GM18951 (cell line): ENCODE data around the gene GPHA2.

Experiments
- POLR2A ChIP-seq: IDR thresholded peaks from 4 replicates; pipeline ENCODE4 v1.6.1; 2011; ENCODE audit warnings: mild to moderate bottlenecking; ENCODE audit not compliant: insufficient read length, insufficient read depth; ENCODE audit errors: extremely low read depth
- in situ Hi-C: fragments of 300-500 bp; cut with MboI; formaldehyde crosslinking; loops from one replicate; pipeline ENCODE4 v1.12.0; 2022; ENCODE audit warnings: low sequenced_read_pairs, mixed read lengths, inconsistent platforms; ENCODE audit not compliant: unreplicated experiment

GPHA2 gene

GRCh38 chr11:64923944-64924909 is 11.5 kb downstream of the GPHA2 start, which contains the start of gene PPP2R5B:
Gene PPP2R5B (plus strand): TSS chr11:64924689. CDS start chr11:64925735, 1,046 bp downstream.
- peak; percentile 47 for TF ChIP-seq POLR2A
- in situ Hi-C loops, result no loop called here

- in situ Hi-C loops, result no loop called here
- TF ChIP-seq POLR2A, result no peak
Measured at GRCh38 chr11:64923151-64923661, 12.5 kb downstream of the GPHA2 start.

- in situ Hi-C loops, result no loop called here
- TF ChIP-seq POLR2A, result no peak
Measured at GRCh38 chr11:64921384-64921783, 14.3 kb downstream of the GPHA2 start.

GRCh38 chr11:64920124-64920523 is 15.6 kb downstream of the GPHA2 start:
- TF ChIP-seq POLR2A, result no peak
- in situ Hi-C loops, result no loop called here

- no peak for TF ChIP-seq POLR2A
- in situ Hi-C loops, result no loop called here
Measured at GRCh38 chr11:64919627-64920026, 16.1 kb downstream of the GPHA2 start.

GRCh38 chr11:64918017-64918416 is 17.7 kb downstream of the GPHA2 start:
- in situ Hi-C loops, result no loop called here
- no peak for TF ChIP-seq POLR2A

- in situ Hi-C loops, result no loop called here
- no peak for TF ChIP-seq POLR2A
Measured at GRCh38 chr11:64917663-64917995, 18.1 kb downstream of the GPHA2 start.

GRCh38 chr11:64916775-64917662 is 18.7 kb downstream of the GPHA2 start, which contains the start of gene ATG2A:
Gene ATG2A (minus strand): TSS chr11:64917209. CDS start chr11:64917135, 74 bp downstream.
- peak; percentile 80 for TF ChIP-seq POLR2A
- in situ Hi-C loops, result no loop called here

- TF ChIP-seq POLR2A, result no peak
- in situ Hi-C loops, result no loop called here
Measured at GRCh38 chr11:64916040-64916774, 19.5 kb downstream of the GPHA2 start.

- in situ Hi-C loops, result no loop called here
- no peak for TF ChIP-seq POLR2A
Measured at GRCh38 chr11:64915376-64915887, 20.3 kb downstream of the GPHA2 start.

- TF ChIP-seq POLR2A, result no peak
- in situ Hi-C loops, result no loop called here
Measured at GRCh38 chr11:64914123-64914522, 21.6 kb downstream of the GPHA2 start.

GRCh38 chr11:64913171-64913727 is 22.4 kb downstream of the GPHA2 start:
- in situ Hi-C loops, result no loop called here
- TF ChIP-seq POLR2A, result no peak
